Measurements from ENCODE around the gene LRRC38.

GRCh38 chr1:13507075-13507474 is 6.7 kb downstream of the LRRC38 start:
- TF ChIP-seq POLR2AphosphoS5 (IDR thresholded peaks at IDR 0.05; ENCODE audit: low read depth, low read length) (no peak), EZH2 (conservative IDR thresholded peaks at IDR 0.05; ENCODE audit: low read depth, low read length) (no peak), SRSF9 (IDR thresholded peaks at IDR 0.05; ENCODE audit: borderline replicate concordance, insufficient read depth, low read depth, low read length, poor library complexity, severe bottlenecking) (no peak), GZF1 (CRISPR knock-in tag; IDR thresholded peaks at IDR 0.05) (no peak)
- TF ChIP-seq, protein P1, sequence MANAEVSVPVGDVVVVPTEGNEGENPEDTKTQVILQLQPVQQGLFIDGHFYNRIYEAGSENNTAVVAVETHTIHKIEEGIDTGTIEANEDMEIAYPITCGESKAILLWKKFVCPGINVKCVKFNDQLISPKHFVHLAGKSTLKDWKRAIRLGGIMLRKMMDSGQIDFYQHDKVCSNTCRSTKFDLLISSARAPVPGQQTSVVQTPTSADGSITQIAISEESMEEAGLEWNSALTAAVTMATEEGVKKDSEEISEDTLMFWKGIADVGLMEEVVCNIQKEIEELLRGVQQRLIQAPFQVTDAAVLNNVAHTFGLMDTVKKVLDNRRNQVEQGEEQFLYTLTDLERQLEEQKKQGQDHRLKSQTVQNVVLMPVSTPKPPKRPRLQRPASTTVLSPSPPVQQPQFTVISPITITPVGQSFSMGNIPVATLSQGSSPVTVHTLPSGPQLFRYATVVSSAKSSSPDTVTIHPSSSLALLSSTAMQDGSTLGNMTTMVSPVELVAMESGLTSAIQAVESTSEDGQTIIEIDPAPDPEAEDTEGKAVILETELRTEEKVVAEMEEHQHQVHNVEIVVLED (CRISPR knock-in tag; IDR thresholded peaks at IDR 0.05; ENCODE audit: borderline replicate concordance), result no peak

Measured in HepG2 (cell line).